Activated CD4-positive, CD25-positive, alpha-beta regulatory T cell treated with anti-CD3 and anti-CD28 coated beads, Interleukin-2, amount 50 U/mL, for 72 hours (primary cell): ENCODE results near the gene ABCA3.
A peak's percentile ranks its signal among the peaks of the same experiment; 100 is the strongest.
"Not testable (repeated sequence)": the region's sequence is repeated elsewhere in the genome, so short reads cannot be mapped to it uniquely, and the experiment has no call there.

Source experiments
- DNase-seq: peaks from one replicate; pipeline ENCODE4 v3.0.0; 2021

ABCA3 gene

DNA sequence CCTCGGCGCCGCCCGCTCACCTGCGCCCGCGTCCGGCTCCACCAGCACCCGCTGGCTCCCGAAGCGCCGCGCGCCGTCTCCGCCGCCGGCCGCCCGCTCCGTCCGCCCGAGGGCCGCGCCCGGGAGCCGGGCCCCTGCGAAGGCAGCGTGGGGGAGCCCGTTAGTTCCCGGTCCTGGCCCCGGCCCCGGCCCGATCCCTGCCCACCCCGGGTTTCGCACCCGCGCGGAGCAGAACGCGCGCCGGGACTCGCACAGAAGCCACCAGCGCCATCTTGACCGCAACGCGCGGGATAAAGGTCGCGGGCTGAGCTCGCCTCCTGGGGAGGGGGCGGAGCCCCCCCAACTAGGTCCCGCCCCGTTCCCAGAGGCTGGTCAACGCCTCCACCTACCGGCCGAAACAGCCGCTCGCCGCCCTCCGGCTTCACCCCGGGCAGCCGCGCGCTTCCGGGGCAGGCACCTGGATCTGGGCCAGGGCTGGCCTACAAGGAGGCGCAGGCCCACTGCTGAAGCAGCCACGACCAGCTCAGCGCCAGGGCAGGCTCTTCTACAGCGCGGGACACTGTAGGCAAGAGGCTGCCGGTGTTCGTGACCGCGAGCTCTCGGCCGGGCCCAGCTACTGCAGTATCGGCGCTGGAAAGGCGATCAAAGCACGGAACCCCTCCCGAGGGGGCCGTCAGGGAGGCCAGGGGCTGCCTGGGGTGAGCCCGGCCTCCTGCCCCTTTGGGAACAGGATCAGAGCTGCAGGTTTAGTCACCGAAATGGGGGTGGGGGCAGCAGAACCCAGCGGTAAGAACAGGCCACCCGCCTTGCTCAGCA lies 89.0 kb downstream of the ABCA3 start, which contains the start of gene ECI1:
Gene ECI1 (minus strand): TSS at position 292 of the 816 bp plus-strand sequence. CDS start 21 bp downstream, at position 271.
- DNase-seq = peak; percentile 89

DNA sequence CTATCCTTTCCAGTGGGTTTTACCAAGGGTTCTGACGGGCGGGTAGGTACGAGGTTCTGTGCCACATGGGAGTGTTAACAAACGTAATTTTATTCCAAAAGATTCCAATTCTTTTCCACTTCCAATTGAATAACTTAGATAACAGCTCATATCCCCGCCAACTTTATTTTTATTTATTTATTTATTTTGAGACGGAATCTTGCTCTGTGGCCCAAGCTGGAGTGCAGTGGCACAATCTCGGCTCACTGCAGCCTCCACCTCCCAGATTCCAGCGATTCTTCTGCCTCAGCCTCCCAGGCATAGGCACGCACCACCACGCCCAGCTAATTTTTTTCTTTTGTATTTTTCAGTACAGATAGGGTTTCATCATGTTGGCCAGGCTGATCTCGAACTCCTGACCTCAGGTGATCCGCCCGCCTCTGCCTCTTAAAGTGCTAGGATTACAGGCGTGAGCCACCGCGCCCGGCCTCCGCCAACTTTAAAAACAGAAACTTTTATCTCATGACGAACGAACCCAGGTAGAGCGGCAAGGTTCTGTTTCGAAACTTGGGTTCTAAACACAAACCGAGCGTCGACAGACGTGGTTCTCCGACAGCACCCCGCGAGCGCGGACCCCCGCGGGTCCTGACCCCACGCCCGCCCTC lies 89.8 kb downstream of the ABCA3 start:
- DNase-seq = peak; percentile 64

DNA sequence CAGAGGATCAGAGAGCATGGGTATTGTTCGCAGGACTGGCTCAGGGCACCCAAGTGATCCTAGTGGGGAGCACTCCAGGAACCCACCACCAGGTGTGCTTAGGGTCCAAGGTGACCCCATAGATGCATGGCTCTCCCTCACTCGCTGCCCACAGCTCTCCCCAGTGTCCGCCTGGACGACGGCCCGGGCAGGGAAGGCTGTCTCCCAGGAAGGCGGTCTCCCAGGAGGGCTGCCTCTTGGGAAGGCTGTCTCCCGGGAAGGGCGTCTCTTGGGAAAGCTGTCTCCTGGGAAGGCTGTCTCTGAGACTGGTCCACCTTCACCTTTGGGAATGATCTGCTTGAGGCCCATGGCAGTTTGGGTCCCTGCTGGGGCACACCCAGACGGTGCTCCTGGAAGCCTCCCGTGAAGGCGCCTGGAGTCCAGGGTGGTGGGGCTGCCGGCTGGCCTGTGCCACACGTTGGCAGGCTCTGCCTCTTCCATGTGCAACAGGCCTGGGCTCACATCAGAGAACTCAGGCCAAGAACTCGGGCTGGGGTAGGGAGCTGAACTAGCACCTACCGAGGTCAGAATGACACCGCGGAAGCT lies 94.1 kb downstream of the ABCA3 start:
- no peak for DNase-seq

DNA sequence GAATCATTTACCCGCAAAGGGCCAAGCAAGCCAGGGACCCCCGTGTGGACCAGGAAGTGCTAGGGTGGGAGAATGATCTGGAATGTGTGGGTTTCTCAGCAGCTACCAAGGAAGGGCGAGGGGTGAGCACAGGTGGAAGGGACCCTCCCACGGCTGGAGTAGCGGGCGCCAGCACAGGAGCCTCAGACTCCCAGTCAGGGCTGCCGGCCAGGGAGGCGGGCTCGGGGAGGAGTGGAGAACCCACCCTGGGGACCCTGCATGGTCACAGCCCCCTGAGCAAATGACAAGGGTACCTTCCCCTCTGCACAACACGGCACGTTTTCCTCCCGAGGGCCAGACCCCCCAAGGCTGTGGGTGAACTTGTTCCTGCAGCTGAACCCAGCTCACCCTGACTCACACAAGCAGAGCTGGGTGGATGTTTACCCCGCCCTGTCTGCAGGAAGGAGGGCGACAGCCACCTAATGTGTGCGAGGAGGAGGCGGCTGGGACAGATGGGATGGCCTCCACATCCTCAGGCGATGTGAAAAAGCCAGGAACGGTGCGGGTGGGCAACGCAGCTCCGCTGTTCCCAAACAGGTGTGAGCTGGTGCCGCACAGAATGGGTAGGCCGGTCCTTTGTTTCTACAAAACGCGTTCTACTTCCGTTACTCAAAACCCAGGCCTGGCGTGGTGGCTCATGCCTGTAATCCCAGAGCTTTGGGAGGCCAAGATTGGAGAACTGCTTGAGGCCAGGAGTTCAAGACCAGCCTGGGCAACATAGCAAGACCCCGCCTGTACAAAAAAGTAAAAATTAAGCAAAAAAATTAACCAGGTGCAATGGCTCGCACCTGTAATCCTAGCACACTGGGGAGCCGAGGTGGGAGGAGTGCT lies 95.4 kb downstream of the ABCA3 start:
- DNase-seq = no peak

DNA sequence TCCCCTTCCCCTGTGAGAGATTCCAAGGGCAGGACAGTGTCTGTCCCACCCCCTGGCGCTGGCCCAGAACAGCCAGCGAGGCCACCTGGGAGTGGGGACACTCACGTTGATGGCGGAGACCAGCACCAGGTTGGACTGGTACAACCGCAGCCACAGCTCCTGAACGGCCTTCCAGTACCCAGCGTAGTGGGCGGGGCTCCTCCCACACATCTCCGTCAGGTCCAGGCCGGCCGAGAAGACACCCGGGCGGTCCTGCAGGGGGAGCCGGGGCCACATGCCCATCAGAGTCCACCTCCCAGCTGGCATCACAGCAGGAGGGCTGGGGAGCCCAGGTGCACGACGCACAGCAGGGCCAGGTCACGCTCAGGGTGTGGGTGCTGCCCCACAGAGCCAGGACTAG lies 96.2 kb downstream of the ABCA3 start:
- DNase-seq = no peak

DNA sequence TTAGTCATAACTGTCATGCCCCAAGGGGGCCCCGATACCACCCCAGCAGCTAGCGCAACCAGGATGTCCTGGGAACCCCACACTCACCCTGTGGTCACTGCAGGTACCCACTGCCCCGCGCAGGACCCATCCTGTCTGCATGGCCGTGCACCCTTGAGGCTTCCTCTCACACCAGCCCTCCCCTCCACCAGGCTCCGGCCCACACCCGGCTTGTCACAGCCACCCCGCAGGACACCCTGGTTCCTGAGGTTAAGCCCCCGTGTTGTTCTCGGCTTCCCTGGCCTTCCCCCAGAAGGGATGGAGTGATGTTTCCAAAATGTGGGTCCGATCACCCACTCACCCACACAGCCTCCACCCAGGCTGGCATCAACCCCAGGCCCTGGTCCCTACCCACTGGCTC lies 96.7 kb downstream of the ABCA3 start:
- no peak for DNase-seq

DNA sequence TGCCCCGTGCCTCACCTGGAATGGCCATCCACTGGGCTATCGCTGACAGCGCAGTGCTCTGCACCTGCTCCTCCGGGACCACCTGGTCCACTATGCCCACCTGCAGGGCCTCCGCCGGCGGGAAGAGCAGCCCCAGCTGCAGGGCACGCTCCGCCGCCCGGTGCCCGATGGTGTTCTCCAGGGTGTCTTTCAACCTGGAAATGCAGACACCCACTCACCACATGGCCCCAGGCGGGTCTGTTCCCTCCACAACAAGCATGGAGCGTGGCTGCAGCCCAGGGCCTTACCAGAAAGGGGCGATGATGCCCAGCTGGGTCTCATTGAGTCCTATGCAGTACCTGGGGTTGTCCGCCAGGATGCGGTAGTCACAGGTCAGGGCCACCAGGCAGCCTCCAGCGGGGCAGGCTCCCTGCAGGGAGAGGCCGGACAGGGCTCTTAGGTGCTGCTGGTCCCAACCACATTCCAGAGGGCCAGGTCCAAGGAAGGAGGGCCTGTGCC lies 97.4 kb downstream of the ABCA3 start:
- DNase-seq = no peak

DNA sequence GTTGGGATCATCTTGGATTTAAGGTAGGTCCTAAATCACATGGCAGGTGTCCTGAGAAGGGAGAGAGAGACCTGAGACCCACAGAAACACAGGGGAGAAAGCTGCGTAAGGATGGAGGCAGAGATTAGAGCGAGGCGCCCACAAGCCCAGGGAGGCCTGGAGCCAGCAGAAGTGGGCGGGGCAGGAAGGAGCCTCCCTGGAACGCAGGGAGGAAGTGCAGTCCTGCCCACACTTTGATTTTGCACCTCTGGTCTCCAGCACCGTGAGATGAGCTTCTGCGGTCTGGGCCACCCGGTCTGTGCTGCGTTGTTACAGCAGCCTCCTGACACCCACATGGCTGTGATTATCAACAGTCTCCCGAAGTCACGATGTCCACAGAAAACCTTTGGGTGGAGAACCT lies 97.9 kb downstream of the ABCA3 start:
- no peak for DNase-seq

DNA sequence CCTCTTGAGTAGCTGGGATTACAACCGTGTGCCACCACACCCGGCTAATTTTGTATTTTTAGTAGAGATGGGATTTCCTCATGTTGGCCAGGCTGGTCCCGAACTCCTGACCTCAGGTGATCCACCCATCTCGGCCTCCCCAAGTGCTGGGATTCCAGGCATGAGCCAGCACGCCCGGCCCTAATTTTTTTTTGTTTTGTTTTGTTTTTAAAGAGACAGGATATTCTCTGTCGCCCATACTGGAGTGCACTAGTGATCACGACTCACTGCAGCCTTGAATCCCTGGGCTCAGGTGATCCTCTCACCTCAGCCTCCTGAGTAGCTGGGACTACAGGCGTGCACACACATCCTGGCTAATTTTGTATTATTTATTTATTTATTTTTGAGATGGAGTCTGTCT lies 100.2 kb downstream of the ABCA3 start:
- DNase-seq = not testable (repeated sequence)

DNA sequence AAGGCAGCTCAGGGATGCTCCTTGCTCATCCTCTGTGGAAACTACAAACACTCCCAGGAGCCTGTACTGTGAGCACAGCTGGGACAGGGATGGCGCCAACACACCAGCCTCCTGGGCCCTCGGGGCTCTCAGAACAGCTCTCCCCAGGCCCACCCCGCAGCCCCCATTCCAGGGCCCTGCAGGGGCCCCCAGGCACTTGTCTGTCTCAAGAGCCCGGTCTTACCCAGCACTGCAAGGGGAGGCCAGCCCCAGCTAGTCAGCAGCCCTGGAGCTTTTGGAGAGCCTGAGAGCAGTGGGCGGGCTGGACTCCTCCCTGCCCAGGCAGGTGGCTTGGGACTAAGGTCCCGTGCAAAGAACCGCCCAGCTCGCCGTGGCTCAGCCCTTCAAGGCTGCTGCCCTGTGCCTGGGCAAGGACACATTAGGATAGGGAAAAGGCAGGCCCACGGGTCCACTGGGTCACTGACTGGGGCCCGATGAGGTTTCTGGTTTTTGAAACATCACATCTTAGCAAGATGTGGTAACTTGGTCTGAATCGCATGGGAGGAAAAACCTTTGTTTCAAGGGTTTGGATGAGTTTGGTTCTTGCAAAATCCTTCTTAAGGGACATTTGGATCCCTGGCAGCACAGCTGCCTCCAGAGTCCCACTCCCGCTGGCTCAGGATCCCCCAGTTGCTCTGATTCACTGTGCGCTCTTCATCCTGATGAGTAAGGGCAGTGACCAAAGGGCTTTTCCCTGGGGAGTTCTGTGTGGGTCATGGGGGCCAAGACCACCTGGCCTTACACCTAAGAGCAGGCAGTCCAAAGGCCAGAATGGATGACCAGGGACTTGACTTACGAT lies 101.5 kb downstream of the ABCA3 start:
- DNase-seq = no peak

DNA sequence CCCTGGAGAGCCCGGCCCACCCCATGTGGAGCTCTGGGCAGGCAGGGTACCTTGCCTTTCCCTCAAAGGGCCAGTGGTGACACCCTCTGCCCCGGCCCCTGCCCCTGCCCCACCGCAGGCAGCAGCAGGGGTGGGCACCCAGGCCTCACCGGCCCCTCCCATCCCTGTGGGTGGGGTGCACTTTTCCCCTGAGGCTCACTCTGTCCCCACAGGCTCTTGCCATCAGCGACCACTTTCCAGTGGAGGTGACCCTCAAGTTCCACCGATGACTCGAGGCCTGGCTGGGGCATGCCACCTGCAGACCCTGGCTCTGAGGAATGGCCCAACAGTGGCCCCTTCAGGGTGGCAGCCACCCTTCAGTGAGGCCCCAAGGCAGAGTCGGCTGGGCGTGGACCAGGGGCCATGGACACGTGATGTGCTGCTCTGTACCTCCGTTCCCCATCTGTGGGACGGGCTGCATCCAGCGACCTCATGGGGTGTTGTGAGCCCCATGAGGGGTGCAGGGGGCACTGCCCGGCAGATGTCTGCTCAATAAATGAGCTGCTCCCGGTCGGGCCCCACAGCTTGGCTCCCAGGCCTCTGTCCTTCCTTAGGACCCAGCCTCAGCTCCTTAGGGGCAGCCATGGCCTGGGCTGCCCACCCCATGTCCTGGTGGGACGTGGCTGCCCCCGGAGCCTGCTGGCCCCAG lies 102.2 kb downstream of the ABCA3 start:
- no peak for DNase-seq

DNA sequence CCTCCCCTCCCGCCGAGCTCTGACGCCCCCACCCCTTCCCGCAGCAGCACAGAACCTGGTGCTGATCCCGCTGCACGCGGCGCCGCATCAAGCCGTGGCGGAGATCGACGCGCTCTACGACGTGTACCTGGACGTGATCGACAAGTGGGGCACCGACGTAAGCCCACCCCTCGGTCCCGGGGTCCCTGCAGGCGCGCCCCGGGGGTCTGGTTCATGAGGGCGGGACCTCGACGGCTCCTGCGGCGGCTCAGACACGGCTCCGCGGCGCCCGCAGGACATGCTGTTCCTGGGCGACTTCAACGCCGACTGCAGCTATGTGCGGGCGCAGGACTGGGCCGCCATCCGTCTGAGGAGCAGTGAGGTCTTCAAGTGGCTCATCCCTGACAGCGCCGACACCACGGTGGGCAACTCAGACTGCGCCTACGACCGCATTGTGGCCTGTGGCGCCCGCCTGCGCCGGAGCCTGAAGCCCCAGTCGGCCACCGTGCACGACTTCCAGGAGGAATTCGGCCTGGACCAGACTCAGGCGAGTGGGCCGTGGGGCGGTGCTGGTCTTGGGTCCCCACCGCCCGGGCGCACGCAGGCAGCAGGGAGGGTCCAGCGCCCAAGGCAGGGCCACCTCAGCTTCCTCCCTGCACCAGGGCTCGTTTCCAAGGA lies 102.9 kb downstream of the ABCA3 start:
- no peak for DNase-seq

DNA sequence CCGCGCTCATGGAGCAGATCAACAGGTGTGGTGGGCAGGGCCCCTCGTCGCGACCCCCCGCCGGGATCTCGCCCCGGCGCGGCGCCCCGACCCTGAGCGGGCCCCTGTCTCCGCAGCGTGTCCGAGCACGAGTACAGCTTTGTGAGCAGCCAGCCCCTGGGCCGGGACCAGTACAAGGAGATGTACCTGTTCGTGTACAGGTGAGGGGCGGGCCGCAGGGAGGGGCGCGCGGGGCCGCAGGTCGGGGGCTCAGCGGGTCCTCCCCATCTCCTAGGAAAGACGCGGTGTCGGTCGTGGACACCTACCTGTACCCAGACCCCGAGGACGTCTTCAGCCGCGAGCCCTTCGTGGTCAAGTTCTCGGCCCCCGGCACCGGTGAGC lies 103.4 kb downstream of the ABCA3 start:
- DNase-seq = no peak

DNA sequence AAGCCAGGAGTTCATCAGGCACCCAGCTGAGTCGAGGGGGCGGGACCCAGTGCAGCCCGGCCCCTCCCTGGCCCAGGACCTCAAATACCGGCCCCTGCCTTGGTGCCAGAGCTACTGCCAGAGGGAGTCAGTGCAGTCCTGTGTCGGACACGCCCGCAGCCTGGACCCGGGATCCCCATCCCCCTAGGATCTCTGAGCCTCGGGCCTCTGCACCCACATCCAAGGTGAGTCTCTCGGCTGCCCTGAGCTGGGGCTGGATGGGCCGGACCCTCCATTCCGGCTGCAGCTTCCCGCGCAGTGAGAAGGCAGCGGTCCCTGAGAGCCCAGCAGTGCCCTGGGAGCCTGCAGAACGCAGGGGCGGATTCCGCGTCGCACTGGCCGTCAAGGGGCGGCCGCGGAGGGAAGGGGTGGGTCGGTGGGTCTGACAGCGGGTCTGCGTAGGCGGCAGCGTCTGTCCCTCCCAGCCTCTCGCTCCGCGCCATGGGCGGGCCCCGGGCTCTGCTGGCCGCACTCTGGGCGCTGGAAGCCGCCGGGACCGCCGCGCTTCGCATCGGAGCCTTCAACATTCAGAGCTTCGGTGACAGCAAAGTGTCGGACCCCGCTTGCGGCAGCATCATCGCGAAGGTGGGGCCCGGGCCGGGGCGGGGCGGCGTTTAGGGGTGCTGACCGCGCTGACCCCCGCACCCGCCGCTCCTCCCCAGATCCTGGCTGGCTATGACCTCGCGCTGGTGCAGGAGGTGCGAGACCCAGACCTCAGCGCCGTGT lies 104.0 kb downstream of the ABCA3 start, which contains the start of gene DNASE1L2:
Gene DNASE1L2 (plus strand): TSS at position 108 of the 765 bp plus-strand sequence. CDS start 373 bp downstream, at position 481.
- no peak for DNase-seq

DNA sequence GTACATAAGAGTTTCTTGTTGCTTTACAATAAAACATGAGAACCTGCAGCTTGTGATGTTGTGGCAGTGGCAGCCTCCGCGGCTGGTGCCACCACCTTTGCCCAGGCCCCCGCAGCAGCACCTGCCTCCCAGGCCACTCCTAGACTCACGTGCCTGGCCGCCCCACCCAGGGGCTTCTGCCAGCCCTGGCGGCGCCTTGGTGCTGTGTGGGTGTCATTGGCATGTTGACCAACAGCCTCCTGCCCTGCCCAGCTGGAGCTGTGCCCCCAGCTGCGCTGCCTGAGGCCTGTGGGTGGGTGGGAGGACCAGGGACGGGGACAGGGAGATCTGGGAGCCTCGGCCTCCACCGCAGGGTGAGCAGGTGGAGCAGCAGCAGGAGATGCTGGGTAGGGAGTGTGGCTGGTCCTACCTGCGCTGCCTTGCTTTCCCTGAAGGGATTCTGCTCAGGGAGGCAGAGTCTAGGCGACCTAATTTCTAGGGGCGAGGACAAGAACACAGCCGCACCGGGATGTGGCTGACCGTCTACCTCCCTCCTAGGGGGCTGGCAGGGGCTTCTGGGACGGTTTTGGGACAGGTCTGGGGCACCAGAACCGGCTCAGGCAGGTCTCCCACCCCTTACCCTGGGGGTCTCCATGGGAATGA lies 104.7 kb downstream of the ABCA3 start:
- DNase-seq = no peak

DNA sequence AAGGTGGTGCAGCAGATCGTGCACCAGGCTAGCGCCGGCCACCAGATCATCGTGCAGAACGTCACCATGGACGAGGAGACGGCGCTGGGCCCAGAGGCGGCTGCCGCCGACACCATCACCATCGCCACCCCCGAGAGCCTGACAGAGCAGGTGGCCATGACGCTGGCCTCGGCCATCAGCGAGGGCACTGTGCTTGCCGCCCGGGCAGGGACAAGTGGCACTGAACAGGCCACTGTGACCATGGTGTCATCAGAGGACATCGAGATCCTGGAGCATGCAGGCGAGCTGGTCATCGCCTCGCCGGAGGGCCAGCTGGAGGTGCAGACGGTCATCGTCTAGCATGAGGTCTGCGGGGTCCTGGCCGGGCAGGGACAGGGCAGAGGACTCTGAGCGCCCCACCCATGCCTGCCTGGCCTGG lies 105.3 kb downstream of the ABCA3 start:
- no peak for DNase-seq

DNA sequence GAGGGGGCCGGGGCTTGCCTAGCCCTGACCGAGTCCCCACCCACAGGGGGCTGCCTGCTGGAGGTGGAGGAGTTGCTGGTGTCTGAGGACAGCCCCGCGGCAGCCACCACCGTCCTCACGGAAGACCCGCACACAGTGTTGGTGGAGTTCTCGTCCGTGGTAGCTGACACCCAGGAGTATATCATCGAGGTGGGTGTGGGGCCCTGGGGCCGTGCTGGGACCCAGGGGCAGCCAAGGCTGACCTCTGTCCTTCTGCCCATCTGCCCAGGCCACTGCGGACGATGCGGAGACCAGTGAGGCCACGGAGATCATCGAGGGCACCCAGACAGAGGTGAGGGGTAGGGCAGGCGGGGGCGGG lies 105.7 kb downstream of the ABCA3 start:
- DNase-seq = no peak

DNA sequence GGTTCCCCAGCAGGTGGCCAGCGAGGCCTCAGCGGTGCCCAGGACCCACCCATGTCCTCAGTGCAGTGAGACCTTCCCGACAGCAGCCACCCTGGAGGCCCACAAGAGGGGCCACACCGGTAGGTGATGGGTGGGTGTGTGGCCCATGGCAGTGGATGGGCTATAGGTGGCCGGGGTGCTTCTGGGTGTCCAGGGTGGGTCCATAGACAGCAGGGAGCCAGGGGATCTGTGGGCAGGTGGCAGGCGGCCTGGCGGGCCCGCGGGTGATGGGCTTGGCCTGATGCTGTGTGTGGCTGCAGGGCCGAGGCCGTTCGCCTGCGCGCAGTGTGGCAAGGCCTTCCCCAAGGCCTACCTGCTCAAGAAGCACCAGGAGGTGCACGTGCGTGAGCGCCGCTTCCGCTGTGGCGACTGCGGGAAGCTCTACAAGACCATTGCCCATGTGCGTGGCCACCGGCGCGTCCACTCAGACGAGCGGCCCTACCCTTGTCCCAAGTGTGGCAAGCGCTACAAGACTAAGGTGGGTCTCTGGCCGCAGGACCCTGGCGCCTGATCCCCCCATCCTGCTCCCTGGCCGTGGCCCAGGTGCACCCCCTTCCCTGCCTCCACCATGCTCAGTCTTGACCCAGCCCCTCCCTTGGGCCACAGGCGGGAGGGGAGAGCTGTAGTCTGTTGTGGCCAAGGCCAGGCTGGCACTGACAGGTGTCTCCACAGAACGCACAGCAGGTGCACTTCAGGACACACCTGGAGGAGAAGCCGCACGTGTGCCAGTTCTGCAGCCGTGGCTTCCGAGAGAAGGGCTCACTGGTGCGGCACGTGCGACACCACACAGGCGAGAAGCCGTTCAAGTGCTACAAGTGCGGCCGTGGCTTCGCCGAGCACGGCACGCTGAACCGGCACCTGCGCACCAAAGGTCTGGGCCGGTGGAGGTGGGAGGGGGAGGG lies 106.4 kb downstream of the ABCA3 start:
- DNase-seq = no peak
